A673 (cell line): Measurements from ENCODE around the gene IFIT3. TPM values are rescaled to one million over a fixed set of nuclear protein-coding genes. Genes with fewer than 3 reads are reported as not detected.

Source experiments
- BruUV-seq: library from RNA; stranded (reverse); fragments of 400-500 nt; replicated peaks from 2 replicates; lab custom pipeline; 2021; lab: Mats Ljungman, UMichigan
- CTCF ChIA-PET: fragments of 300-600 bp; sonication (Branson Sonifier 250); formaldehyde crosslinking; loops from one replicate; lab custom pipeline; 2022; ENCODE audit warnings: antibody characterized with exemption; lab: Charles Lee
- POLR2A ChIA-PET: fragments of 300-600 bp; sonication (Branson Sonifier 250); formaldehyde crosslinking; loops from one replicate; lab custom pipeline; 2022; ENCODE audit warnings: antibody characterized with exemption; ENCODE audit not compliant: low non-redundant PET; lab: Charles Lee
- DNase-seq: peaks from one replicate; pipeline ENCODE4 v3.0.0-alpha.2; 2015; ENCODE audit warnings: low spot score
- H3K27ac ChIP-seq: fragments of 200-600 bp; sonication (generic); 2 replicates; pipeline ENCODE4 v1.5.1; 2016; ENCODE audit warnings: mixed run types, low read depth, mild to moderate bottlenecking, mixed read lengths, antibody characterized with exemption, low read length; ENCODE audit not compliant: poor library complexity, severe bottlenecking
- H3K27me3 ChIP-seq: fragments of 200-600 bp; sonication (generic); replicated peaks from 2 replicates; pipeline ENCODE4 v1.6.1; 2017; ENCODE audit warnings: mixed run types, low read depth, mild to moderate bottlenecking, mixed read lengths, antibody characterized with exemption, low read length; ENCODE audit not compliant: insufficient read depth, poor library complexity
- H3K36me3 ChIP-seq: fragments of 200-600 bp; sonication (generic); 2 replicates; pipeline ENCODE4 v1.6.1; 2016; ENCODE audit warnings: mixed run types, mild to moderate bottlenecking, mixed read lengths, antibody characterized with exemption, low read length; ENCODE audit not compliant: insufficient read depth, poor library complexity, severe bottlenecking
- H3K4me1 ChIP-seq: fragments of 200-600 bp; sonication (generic); 2 replicates; pipeline ENCODE4 v1.6.1; 2017; ENCODE audit warnings: mixed run types, mild to moderate bottlenecking, mixed read lengths, antibody characterized with exemption, low read length; ENCODE audit not compliant: insufficient read depth, poor library complexity, severe bottlenecking
- H3K4me3 ChIP-seq: fragments of 200-600 bp; sonication (generic); 2 replicates; pipeline ENCODE4 v1.5.1; 2016; ENCODE audit warnings: low read depth, mixed run types, mild to moderate bottlenecking, mixed read lengths, low read length; ENCODE audit not compliant: poor library complexity, severe bottlenecking
- H3K9me3 ChIP-seq: fragments of 200-600 bp; sonication (generic); 2 replicates; pipeline ENCODE4 v1.6.1; 2016; ENCODE audit warnings: mixed run types, low read depth, mild to moderate bottlenecking, mixed read lengths, antibody characterized with exemption, low read length; ENCODE audit not compliant: poor library complexity, severe bottlenecking
- EZH2 ChIP-seq: fragments of 200-600 bp; sonication (generic); IDR thresholded peaks from 2 replicates; pipeline ENCODE4 v1.6.1; 2017; ENCODE audit warnings: borderline replicate concordance, low read depth, mild to moderate bottlenecking, mixed read lengths, antibody characterized with exemption, low read length; ENCODE audit not compliant: poor library complexity, severe bottlenecking
- intact Hi-C: fragments of 100-400 bp; cut with micrococcal nuclease; formaldehyde crosslinking; loops from one replicate; pipeline ENCODE4 v1.10.0; 2022; ENCODE audit not compliant: unreplicated experiment
- total RNA-seq: library from RNA; stranded (reverse); gene quantifications from 2 replicates; pipeline ENCODE4 v1.2.3, GENCODE V29; 2021
- TF ChIP-seq, protein P1 (sequence below): fragments of 300-800, 200-600 bp; sonication (generic); conservative IDR thresholded peaks from 2 replicates; pipeline ENCODE4 v1.5.1; 2017; ENCODE audit warnings: low read depth, mild to moderate bottlenecking, antibody characterized with exemption, low read length, moderate library complexity, mixed read lengths

The IFIT3 gene
- total RNA-seq, 1 experiment from 2014 or later, result 6.7 TPM

DNA sequence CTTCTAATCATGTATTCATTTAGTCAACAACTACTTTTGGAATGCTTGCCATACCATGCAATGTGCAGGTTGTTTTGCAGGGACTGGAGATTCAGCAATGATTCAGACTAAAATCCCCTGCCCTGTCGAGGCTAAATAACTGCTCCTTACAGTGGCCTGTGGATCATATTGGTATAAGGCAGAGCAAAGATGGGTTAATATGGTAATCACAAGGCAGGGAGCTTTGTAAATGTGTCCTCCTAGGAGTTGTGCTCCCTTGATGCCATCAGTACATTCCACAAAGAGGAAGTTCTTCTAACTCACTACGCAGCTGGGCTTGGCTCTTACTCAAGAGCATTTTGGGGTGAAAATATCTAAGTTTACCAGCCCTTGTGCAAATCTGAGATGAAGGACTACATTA, 26.6 kb upstream of the IFIT3 start:
- intact Hi-C loops, result no loop called here
- ChIA-PET POLR2A (no interaction called here), CTCF (no interaction called here)
- Histone ChIP-seq H3K27me3 (no peaks in the 10 kb centered on the region), H3K4me1 (peaks cover 7% of the 10 kb centered on the region), H3K27ac (peak overlapping the region; percentile 83), H3K36me3 (no peaks in the 10 kb centered on the region), H3K9me3 (no peaks in the 10 kb centered on the region), H3K4me3 (peak overlapping the region; percentile 48)
- no TSS peak for BruUV-seq
- TF ChIP-seq EZH2, result no peak
- TF ChIP-seq, protein P1, sequence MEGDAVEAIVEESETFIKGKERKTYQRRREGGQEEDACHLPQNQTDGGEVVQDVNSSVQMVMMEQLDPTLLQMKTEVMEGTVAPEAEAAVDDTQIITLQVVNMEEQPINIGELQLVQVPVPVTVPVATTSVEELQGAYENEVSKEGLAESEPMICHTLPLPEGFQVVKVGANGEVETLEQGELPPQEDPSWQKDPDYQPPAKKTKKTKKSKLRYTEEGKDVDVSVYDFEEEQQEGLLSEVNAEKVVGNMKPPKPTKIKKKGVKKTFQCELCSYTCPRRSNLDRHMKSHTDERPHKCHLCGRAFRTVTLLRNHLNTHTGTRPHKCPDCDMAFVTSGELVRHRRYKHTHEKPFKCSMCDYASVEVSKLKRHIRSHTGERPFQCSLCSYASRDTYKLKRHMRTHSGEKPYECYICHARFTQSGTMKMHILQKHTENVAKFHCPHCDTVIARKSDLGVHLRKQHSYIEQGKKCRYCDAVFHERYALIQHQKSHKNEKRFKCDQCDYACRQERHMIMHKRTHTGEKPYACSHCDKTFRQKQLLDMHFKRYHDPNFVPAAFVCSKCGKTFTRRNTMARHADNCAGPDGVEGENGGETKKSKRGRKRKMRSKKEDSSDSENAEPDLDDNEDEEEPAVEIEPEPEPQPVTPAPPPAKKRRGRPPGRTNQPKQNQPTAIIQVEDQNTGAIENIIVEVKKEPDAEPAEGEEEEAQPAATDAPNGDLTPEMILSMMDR, result no peak
- peak; percentile 37 for DNase-seq

- ChIA-PET POLR2A (no interaction called here), CTCF (interaction anchor here (1.0 kb wide), 1 partner anchor 67 kb away, joined by 4 read pairs; no protein-coding TSS in a partner anchor)
- Histone ChIP-seq H3K4me3 (peak within 1 kb of the TSS; percentile 48), H3K27ac (peak within 1 kb of the TSS; percentile 83), H3K27me3 (no peaks in the 10 kb centered on the region), H3K9me3 (no peaks in the 10 kb centered on the region), H3K4me1 (peaks cover 7% of the 10 kb centered on the region), H3K36me3 (no peaks in the 10 kb centered on the region)
- peak; percentile 55 for DNase-seq
- intact Hi-C loops, result no loop called here
- BruUV-seq, result TSS peak; percentile 71
- no peak for TF ChIP-seq EZH2
- TF ChIP-seq, protein P1, result no peak
These were observed 25.9 kb upstream of the IFIT3 start, which contains the start of gene IFIT2 for GRCh38 chr10:89301721-89302445. TSS of gene IFIT2 (plus strand) at chr10:89302046. CDS start at chr10:89302124, 78 bp downstream.

GRCh38 chr10:89302625-89303024, 25.2 kb upstream of the IFIT3 start:
- DNase-seq, result no peak
- Histone ChIP-seq H3K27ac (peak overlapping the region; percentile 83), H3K9me3 (no peaks in the 10 kb centered on the region), H3K4me3 (no peak overlapping the region), H3K36me3 (no peaks in the 10 kb centered on the region), H3K27me3 (no peaks in the 10 kb centered on the region), H3K4me1 (peaks cover 7% of the 10 kb centered on the region)
- ChIA-PET POLR2A (no interaction called here), CTCF (interaction anchor here (1.0 kb wide), 1 partner anchor 67 kb away, joined by 4 read pairs; no protein-coding TSS in a partner anchor)
- TF ChIP-seq EZH2, result no peak
- TF ChIP-seq, protein P1, result no peak
- no TSS peak for BruUV-seq
- intact Hi-C loops, result no loop called here
